Endothelial cell of umbilical vein (primary cell): Measurements from ENCODE around the gene CDKN1C. TPM values are rescaled to one million over a fixed set of nuclear protein-coding genes. Genes with fewer than 3 reads are reported as not detected.

Experiments
- BruUV-seq: library from RNA; stranded (reverse); fragments of 400-500 nt; replicated peaks from 2 replicates; lab custom pipeline; 2021; lab: Mats Ljungman, UMichigan
- CTCF ChIA-PET: fragments of 300-600, 350-600 bp; sonication (Branson Sonifier 250); formaldehyde crosslinking; loops from one replicate; lab custom pipeline; 2021; ENCODE audit warnings: antibody characterized with exemption, inconsistent platforms; lab: Charles Lee
- POLR2A ChIA-PET: fragments of 300-600, 350-600 bp; sonication (Branson Sonifier 250); formaldehyde crosslinking; loops from one replicate; lab custom pipeline; 2021; ENCODE audit warnings: antibody characterized with exemption, inconsistent platforms; lab: Charles Lee
- DNase-seq: peaks from one replicate; pipeline ENCODE4 v3.0.0-alpha.2; 2011; ENCODE audit warnings: low read depth, low spot score
- FAIRE-seq: peaks from 2 replicates; lab custom pipeline; 2011; peaks lifted over from hg19 to GRCh38; lab: Jason Lieb, UNC
- H2AFZ ChIP-seq: 2 replicates; pipeline ENCODE4 v1.6.0; 2012; ENCODE audit warnings: low read depth, low read length, control low read depth, inconsistent platforms
- H3K27ac ChIP-seq: 2 replicates; pipeline ENCODE4 v1.5.1; 2011; ENCODE audit warnings: low read depth, mild to moderate bottlenecking, control low read depth, low read length, moderate library complexity; ENCODE audit not compliant: insufficient read depth
- H3K27me3 ChIP-seq, 2 experiments: 2 replicates each; pipeline versions ENCODE4 v1.6.0 to v1.6.1; 2011; ENCODE audit warnings: low read length in 2 of 2, mixed read lengths in 1 of 2; ENCODE audit not compliant: control insufficient read depth in 2 of 2, insufficient read depth in 2 of 2
- H3K36me3 ChIP-seq, 2 experiments: 2 replicates in 1 of 2; 3 replicates in 1 of 2; pipeline ENCODE4 v1.5.1; 2011; ENCODE audit warnings: low read length in 2 of 2, mild to moderate bottlenecking in 1 of 2, moderate library complexity in 1 of 2; ENCODE audit not compliant: control insufficient read depth in 2 of 2, insufficient read depth in 2 of 2; ENCODE audit errors: extremely low read depth in 1 of 2
- H3K4me1 ChIP-seq: 3 replicates; pipeline ENCODE4 v1.5.1; 2011; ENCODE audit warnings: mild to moderate bottlenecking, low read length; ENCODE audit not compliant: control insufficient read depth, insufficient read depth; ENCODE audit errors: extremely low read depth
- H3K4me2 ChIP-seq: 2 replicates; pipeline ENCODE4 v1.6.1; 2011; ENCODE audit warnings: low read length, control low read depth, mixed read lengths; ENCODE audit not compliant: insufficient read depth
- H3K4me3 ChIP-seq, 3 experiments: fragments of 200-600 bp in 1 of 3; sonication (generic), shearing (Covaris generic) in 1 of 3; replicated peaks in 1 of 3; 2 replicates each; pipeline ENCODE4 v1.5.1; 2011 to 2016; ENCODE audit warnings: control low read depth in 3 of 3, low read length in 3 of 3, mild to moderate bottlenecking in 2 of 3, inconsistent platforms in 1 of 3, low read depth in 1 of 3, moderate library complexity in 1 of 3; ENCODE audit not compliant: insufficient read depth in 1 of 3
- H3K79me2 ChIP-seq: 2 replicates; pipeline ENCODE4 v1.6.0; 2012; ENCODE audit warnings: low read length, inconsistent platforms; ENCODE audit not compliant: control insufficient read depth, insufficient read depth
- H3K9ac ChIP-seq: replicated peaks from 2 replicates; pipeline ENCODE3; 2011; ENCODE audit warnings: low read length, control low read depth; ENCODE audit not compliant: insufficient read depth; ENCODE audit errors: extremely low read depth
- H3K9me1 ChIP-seq: replicated peaks from 3 replicates; pipeline ENCODE4 v1.6.0; 2011; ENCODE audit warnings: mild to moderate bottlenecking, low read length; ENCODE audit not compliant: control insufficient read depth, insufficient read depth; ENCODE audit errors: extremely low read depth
- H3K9me3 ChIP-seq: replicated peaks from 2 replicates; pipeline ENCODE4 v1.5.1; 2012; ENCODE audit warnings: low read length, inconsistent platforms; ENCODE audit not compliant: control insufficient read depth, insufficient read depth
- H4K20me1 ChIP-seq: replicated peaks from 2 replicates; pipeline ENCODE3; 2011; ENCODE audit warnings: mild to moderate bottlenecking, low read length; ENCODE audit not compliant: control insufficient read depth, insufficient read depth; ENCODE audit errors: extremely low read depth
- EZH2 ChIP-seq: IDR thresholded peaks from 2 replicates; pipeline ENCODE4 v1.6.1; 2012; ENCODE audit warnings: borderline replicate concordance, low read depth, mild to moderate bottlenecking, moderate library complexity, low read length, inconsistent platforms; ENCODE audit not compliant: severe bottlenecking
- FOS ChIP-seq: IDR thresholded peaks from 2 replicates; pipeline ENCODE4 v1.6.1; 2011; ENCODE audit warnings: mild to moderate bottlenecking, low read length, moderate library complexity, borderline replicate concordance; ENCODE audit not compliant: insufficient read depth
- GATA2 ChIP-seq: IDR thresholded peaks from 2 replicates; pipeline ENCODE4 v1.7.0; 2011; ENCODE audit warnings: low read depth, mild to moderate bottlenecking, moderate library complexity, mixed read lengths, low read length; ENCODE audit not compliant: insufficient read length, insufficient read depth
- JUN ChIP-seq: IDR thresholded peaks from 2 replicates; pipeline ENCODE4 v1.6.1; 2011; ENCODE audit warnings: borderline replicate concordance, low read depth; ENCODE audit not compliant: insufficient read length, insufficient read depth
- MYC ChIP-seq: IDR thresholded peaks from one replicate; pipeline ENCODE4 v1.6.1; 2011; ENCODE audit warnings: mild to moderate bottlenecking, low read depth, low read length
- POLR2A ChIP-seq: IDR thresholded peaks from 2 replicates; pipeline ENCODE4 v1.6.1; 2012; ENCODE audit warnings: low read depth, mild to moderate bottlenecking, control low read depth, low read length
- POLR2AphosphoS5 ChIP-seq: IDR thresholded peaks from 2 replicates; pipeline ENCODE4 v1.6.1; 2012; ENCODE audit warnings: low read depth, mild to moderate bottlenecking, control low read depth, low read length, moderate library complexity; ENCODE audit not compliant: insufficient read depth
- dilution Hi-C: fragments of 300-500 bp; cut with MboI; formaldehyde crosslinking; loops from one replicate; pipeline ENCODE4 v1.15.0; 2019; ENCODE audit warnings: low sequenced_read_pairs; ENCODE audit not compliant: extremely low pct_ligation_motif_present
- intact Hi-C: fragments of 100-400 bp; cut with micrococcal nuclease; formaldehyde crosslinking; loops from one replicate; pipeline ENCODE4 v1.10.0; 2022
- polyA plus RNA-seq, 4 experiments: library from polyadenylated mRNA; depleted of rRNA in 3 of 4; stranded (reverse) in 3 of 4; unstranded in 1 of 4; fragments of >200 nt; gene quantifications; 2 replicates each; pipeline versions ENCODE4 v1.2.1 to v1.2.3, GENCODE V29; 2011 to 2012; ENCODE audit warnings: missing spikeins in 1 of 4
- total RNA-seq: library from RNA; stranded (reverse); gene quantifications from 2 replicates; pipeline ENCODE4 v1.2.3, GENCODE V29; 2021
- TF ChIP-seq, protein P1 (sequence below), 2 donors: IDR thresholded peaks; 1 replicate in 1 of 2; 2 replicates in 1 of 2; pipeline ENCODE4 v1.5.1; 2011; ENCODE audit warnings: low read length in 2 of 2, mild to moderate bottlenecking in 2 of 2, moderate library complexity in 2 of 2, control low read depth in 1 of 2, inconsistent platforms in 1 of 2, low read depth in 1 of 2; ENCODE audit not compliant: insufficient read depth in 1 of 2; ENCODE audit errors: extremely low read depth in 1 of 2
- TF ChIP-seq, protein P2 (sequence below): IDR thresholded peaks from 2 replicates; pipeline ENCODE4 v1.6.1; 2011; ENCODE audit not compliant: insufficient read depth, insufficient read length

CDKN1C gene
- total and polyA plus RNA-seq, 2 donors (not counting 3 experiments of a cell fraction or from before 2014, with no cell fraction given): 4.1 to 9.0 TPM

DNA sequence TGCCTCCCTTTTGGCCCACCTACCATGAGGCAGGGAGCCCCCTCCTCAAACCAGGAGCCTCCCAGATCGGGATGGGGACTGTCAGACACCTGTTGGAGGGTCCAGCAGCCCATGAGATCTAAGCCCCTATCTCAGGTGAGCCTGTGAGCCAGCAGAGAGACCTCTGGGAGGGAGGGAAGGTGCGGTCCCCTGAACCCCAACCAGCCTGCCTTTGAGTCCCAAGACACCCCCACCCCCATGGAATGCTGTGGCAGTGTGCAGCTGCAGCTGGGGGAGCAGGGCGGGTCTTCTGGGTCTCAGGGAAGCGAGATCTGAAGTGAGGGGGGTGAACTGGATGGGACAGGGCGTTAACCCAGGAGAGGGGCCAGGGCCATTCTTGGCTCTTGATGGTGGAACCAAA, 1.4 kb upstream of the CDKN1C start:
- intact Hi-C loops (loop anchor here (5.0 to 10.0 kb wide), 3 partner anchors 112 to 582 kb away; partner anchors contain the start of genes C11orf21 and TSPAN32), dilution Hi-C loops (no loop called here)
- Histone ChIP-seq H3K4me3 (no peak overlapping the region), H3K36me3 (no peaks in the 10 kb centered on the region), H3K4me2 (no peak overlapping the region), H3K4me1 (peaks cover 14% of the 10 kb centered on the region), H3K9ac (no peak overlapping the region), H2AFZ (no peak overlapping the region), H3K27me3 (peaks cover 1 to 14% of the 10 kb centered on the region in 2 experiments), H4K20me1 (no peaks in the 10 kb centered on the region), H3K9me3 (no peaks in the 10 kb centered on the region), H3K9me1 (no peaks in the 10 kb centered on the region), H3K27ac (no peak overlapping the region), H3K79me2 (no peaks in the 10 kb centered on the region)
- ChIA-PET CTCF (interaction anchor here (0.7 to 16.2 kb wide), 8 partner anchors 8 to 353 kb away, joined by 3 to 711 read pairs (median 4); partner anchors contain the start of gene PHLDA2), POLR2A (no interaction called here)
- FAIRE-seq (no peak), DNase-seq (no peak)
- no peak for TF ChIP-seq GATA2
- no peak for TF ChIP-seq MYC
- TF ChIP-seq JUN: no peak
- TF ChIP-seq, protein P1, sequence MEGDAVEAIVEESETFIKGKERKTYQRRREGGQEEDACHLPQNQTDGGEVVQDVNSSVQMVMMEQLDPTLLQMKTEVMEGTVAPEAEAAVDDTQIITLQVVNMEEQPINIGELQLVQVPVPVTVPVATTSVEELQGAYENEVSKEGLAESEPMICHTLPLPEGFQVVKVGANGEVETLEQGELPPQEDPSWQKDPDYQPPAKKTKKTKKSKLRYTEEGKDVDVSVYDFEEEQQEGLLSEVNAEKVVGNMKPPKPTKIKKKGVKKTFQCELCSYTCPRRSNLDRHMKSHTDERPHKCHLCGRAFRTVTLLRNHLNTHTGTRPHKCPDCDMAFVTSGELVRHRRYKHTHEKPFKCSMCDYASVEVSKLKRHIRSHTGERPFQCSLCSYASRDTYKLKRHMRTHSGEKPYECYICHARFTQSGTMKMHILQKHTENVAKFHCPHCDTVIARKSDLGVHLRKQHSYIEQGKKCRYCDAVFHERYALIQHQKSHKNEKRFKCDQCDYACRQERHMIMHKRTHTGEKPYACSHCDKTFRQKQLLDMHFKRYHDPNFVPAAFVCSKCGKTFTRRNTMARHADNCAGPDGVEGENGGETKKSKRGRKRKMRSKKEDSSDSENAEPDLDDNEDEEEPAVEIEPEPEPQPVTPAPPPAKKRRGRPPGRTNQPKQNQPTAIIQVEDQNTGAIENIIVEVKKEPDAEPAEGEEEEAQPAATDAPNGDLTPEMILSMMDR (IDR thresholded peaks at IDR 0.05; ENCODE audit: extremely low read depth in 1 of 2, insufficient read depth in 1 of 2, low read depth in 1 of 2, low read length in 2 of 2): no peak
- TF ChIP-seq POLR2A: no peak
- TF ChIP-seq POLR2AphosphoS5: no peak
- no peak for TF ChIP-seq EZH2
- TF ChIP-seq, protein P2, sequence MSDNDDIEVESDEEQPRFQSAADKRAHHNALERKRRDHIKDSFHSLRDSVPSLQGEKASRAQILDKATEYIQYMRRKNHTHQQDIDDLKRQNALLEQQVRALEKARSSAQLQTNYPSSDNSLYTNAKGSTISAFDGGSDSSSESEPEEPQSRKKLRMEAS: no peak
- TF ChIP-seq FOS: no peak
- no TSS peak for BruUV-seq
